HG02840 (cell line): ENCODE results near the gene CHMP4A.
A peak's percentile ranks its signal among the peaks of the same experiment; 100 is the strongest.

Experiments used
- ATAC-seq: cut with Tn5 transposase; IDR thresholded peaks from one replicate; pipeline ENCODE4 v1.9.1; 2021; ENCODE audit warnings: mild to moderate bottlenecking, moderate library complexity, moderate number of reproducible peaks; ENCODE audit not compliant: unreplicated experiment, low FRiP score

Gene CHMP4A

DNA sequence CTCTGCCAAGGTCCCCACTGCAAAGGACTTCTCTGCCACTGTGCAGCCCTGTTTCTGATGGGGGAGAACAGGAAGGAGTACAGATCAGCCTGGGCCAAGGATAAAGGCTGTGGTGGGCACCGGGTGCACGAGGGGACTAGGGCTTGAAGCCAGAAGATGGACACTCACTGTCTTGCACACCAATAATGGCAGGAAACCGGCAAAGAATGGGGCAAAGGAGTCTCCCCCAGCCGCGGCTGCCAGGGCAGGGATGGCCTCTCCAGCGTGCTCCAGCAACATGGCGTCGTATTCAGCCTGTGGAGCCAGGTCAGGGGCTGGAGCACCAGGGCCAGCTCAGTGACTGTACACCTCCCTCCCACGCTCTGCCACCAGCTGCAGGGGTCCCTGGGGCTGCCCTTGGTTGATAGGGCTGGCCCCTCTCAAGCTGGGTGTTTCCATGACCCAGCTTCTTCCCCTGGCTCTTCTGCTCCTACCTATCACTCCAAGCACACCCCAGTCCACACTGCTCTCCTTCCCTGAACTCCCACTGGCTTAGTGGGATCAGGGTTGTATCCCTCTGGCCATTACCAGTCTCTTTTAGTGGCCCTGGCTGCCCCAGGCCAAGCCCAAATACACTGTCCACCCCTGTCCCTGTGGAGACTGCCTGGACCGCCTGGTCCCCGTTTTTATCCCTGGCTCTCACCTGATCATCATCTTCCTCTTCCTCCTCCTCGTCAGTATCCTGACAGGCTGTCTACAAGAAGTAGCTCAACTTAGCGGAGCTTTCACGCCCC is 31.0 kb downstream of the CHMP4A start:
- no peak for ATAC-seq

DNA sequence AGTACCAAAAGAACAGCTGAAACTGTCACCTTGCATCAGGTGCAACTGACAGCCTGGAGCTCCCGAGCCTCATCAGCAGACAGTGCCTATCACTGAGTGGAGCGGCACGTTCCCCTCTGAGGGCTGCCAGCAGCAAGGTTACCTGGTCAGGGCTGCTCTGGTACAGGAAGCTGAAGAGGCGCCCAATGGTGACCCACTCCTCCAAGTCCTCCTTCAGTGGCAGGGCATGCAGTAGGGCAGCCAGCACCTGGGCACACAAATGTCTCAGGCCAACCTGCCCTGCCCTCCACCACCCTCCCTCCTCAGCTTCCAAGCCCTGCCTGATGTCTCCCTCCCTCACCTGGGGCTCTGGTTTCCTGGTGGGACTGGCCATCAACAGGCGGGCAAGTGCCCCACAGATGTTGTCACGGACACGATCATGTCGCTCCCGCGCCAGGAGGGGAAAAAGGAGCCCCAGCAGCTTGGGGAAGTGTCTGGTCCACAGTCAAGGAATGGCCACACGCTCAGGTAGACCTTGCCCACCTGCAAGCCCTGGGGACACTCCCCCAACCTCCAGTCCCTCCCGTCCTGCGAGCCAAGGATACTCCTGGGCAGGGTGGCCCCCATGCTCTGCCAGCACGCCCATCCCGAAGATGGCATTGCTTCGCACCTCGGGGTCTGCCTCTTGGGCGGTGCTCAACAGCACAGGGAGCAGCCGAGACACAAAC is 31.8 kb downstream of the CHMP4A start:
- no peak for ATAC-seq

DNA sequence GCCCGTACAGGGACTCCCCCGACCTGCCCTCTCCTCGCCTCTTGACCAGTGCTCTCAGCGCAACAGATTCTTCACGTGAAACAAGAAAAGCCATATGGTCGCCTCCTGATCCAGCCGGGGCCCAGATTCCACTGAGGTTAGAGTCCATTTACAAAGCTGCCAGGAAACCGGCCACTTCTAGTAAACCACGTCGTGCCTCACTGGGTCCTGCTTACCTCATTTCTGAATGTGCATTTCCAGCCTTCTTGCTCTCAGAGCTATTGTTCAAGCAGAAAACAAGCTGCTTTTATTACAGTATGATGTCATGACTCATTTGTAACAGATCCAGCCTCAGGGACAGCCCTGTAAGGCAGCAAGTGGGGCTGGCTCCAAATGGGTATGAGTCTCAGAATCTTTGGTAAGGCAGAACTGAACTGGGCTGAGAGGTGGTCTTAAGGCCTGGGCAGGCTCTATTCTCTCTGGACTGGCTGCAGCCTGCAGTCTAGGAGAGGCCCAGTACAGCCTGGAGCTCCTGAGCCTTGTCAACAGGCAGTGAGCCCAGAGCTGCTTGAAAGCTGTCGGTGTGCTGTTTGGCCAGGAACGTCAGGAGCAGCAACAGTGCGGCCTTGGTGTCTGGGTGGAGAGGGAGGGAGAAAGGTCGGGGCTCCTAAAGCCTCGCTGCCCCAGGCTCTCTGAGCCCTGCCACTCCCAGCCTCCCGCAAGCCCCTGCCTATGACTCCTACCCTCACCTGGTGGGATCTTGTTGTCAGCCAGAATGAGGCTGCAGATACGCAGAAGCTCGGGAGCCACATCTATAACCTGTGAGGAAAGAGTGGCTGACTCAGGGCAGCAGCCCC is 33.1 kb downstream of the CHMP4A start:
- ATAC-seq = no peak

DNA sequence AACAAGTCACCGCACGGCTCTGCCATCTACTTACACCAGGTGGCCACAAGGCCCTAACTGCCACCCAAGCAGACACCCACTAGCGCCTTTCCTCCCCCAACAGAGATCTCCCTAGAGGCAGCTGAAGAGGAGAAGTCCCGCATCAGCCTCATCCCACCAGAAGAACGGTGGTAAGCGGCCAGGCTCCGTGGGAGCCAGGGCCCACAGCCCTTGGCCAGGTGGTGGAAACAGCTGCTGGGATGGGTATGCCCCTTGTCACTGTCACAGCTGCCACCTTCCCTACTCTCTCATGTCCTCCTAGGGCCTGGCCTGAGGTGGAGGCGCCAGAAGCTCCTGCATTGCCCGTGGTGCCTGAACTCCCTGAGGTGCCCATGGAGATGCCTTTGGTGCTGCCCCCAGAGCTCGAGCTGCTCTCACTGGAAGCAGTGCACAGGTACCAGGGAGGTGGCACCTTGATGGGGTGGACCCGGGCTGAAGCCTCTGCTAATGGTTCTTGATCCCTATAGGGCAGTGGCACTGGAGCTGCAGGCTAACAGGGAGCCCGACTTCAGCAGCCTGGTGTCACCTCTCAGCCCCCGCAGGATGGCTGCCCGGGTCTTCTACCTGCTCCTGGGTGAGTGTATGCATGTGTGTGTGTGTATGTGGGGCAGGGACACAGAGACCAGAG is 33.9 kb downstream of the CHMP4A start:
- no peak for ATAC-seq

DNA sequence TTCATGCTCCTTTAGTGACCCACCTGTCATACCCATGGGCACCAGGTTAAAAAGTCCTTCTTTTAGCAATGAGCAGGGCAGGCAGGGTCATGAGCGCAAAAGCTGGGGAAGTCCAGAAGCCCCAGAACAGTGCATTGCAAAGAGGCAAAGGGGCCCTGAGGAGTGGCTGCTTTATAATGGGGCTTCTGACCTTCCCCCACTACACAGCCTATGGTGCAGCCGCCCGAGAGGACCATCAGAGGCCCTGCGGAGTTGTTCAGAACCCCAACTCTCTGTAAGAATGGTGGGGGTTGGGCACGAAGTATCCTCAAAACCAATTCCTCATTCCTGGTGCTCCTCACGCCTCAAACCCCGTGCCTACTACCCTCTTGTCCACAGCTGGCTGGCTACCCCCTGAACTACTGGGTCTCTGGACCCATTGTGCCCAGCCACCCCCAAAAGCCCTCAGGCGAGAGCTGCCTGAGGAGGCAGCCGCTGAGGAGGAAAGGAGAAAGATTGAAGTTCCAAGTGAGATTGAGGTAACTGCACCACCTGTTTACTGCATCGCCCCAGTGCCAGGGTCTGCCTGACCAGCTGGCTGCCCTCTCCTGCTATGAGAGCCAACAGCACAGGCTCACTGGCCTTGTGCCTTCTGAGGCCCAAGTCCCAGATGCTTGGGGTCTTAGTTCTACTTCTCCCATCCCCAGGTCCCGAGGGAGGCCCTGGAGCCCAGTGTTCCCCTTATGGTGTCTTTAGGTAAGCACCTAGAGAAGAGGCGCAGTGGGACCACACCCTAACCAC is 34.7 kb downstream of the CHMP4A start:
- ATAC-seq = no peak

DNA sequence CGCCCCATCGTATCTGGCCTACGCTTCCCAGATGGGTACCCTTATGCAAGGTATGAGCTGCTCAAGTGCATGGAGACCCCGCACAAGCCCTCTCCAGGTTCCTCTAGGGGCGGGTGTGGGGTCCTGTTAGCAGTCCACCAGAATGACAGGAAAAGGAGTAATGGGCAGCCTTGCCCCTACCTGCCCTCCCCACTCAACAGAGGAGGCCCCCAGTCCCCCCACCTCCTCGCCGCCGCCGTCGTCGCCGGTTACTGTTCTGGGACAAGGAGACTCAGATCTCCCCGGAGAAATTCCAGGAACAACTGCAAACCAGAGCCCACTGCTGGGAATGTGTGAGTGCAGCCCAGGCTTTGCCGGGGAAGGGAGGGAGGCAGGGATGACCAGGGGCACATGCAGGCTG is 35.4 kb downstream of the CHMP4A start:
- no peak for ATAC-seq

DNA sequence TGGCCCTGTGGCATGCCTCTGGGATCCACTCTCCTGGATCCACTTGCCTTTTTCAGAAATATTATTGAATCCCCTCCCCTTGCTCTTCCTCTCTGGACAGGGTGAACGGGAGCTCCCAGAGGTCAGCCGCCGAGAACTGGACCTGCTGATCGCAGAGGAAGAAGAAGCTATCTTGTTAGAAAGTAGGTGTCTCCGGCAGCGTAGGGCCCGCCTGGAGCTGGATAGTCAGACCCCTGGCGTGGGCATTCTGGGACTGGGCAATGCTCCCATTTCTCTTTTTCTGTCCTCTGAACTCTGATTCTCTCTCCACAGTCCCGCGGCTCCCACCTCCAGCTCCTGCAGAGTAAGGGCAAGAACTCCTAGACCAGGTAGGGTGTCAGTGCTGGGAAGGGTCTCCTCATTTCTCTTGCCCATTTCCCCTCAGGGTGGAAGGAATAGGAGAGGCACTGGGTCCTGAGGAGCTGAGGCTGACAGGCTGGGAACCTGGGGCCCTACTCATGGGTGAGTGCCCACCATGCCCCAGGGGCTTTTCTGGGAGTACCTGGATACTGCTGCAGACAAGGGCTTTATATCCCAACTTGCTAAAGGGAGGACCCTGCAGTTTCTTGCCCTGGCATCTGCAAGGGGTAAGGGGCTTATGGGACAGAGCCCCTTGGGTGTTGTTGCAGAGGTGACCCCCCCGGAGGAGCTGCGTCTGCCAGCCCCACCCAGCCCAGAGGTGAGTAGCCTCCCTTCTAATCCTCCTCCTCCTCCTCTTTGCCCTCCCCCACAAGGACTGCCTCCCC is 36.1 kb downstream of the CHMP4A start:
- ATAC-seq = no peak

DNA sequence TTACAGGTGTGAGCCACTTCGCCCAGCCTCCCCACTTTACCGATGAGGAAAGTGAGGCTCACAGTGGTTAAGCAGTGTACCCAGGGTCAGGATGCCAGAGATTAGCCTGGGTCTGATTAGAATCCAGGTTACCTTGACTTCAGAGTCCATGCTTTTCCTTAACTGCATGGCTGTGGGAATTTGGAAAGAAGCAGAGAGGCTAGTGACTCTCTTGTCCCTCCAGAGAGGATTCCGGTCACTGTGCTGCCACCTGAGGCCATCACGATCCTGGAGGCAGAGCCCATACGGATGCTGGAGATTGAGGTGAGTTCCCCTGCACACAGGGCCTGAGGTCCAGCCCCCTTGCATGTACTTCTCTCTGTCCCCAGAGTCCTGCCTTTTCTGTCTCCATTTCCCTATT is 36.7 kb downstream of the CHMP4A start:
- no peak for ATAC-seq

DNA sequence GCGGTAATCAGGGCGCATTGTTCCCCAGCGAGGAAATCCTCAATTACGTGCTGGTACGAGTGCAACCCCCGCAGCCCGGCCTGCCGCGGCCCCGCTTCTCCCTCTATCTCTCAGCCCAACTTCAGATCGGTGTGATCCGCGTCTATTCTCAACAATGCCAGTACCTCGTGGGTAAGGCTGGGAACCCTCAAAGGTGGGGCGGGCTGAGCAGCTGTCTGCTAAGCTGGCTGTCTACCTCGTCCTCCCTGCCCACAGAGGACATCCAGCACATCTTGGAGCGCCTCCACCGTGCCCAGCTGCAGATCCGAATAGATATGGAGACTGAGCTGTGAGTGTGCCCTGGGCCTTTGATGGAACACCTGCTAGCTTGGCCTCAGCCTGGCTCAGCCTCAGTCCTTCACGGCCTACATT is 40.4 kb downstream of the CHMP4A start:
- ATAC-seq = no peak

DNA sequence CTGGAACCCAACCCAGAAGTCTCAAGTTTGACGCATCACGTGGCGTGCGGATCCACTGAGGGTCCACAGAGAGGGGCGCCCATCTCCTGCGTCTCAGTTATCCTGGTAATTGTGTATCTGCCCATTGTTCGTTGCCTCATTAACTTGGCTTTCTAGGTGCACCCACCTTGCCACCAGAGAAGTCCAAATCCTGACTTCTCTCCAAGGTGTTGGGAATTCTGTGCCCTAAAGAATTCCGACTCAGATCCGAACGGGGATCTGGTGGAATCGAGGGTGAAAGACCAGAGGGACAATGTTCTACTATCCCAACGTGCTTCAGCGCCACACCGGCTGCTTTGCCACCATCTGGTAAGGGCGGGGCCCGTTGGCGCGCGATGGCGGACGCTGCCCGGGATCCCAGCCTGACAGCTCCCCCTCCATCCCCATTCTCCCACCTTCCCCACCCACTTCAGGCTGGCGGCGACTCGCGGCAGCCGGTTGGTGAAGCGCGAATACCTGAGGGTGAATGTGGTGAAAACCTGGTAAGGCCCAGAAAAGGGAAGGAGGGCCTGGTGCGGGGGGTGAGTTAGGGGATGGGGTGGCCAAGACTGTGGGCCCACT is 40.9 kb downstream of the CHMP4A start:
- no peak for ATAC-seq

DNA sequence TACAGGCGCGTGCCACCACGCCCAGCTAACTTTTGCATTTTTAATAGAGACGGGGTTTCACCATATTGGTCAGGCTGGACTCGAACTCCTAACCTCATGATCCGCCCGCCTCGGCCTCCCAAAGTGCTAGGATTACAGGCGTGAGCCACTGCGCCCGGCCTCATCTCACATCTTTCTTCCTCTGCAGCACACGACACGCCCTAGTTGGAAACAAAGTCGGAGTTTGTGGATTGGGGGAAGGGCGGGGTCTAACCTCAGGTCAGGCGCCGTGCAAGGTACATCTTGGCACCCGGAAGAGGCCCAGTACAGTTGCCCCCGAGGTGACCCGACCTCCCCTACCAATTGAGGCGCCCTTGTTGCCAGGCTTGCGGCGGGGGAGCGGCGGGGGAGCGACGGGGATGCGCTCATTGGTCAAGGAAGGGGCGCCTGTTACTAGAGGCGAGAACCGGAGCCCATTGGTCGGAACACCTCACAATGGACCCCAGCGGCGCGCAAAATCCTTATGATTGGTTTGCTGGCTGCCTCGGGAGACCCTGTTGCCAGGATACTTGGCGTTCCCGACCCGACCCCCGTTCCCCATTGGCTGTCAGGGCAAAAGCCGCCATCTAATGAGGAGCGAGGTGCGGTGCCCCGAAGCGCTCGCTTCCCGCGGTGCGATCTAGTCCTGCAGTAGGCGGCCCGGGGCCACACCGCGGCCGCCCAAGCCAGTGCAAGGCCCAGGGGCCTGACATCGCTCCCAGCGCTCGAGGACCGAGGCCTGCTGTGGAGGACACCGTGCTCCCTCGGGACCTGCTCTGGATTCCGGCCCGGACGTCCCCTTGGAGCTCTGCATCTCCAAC is 41.6 kb downstream of the CHMP4A start, which contains the start of gene REC8:
TSS of gene REC8 (plus strand) at position 659 of the 839 bp plus-strand sequence. CDS start 473 bp downstream, outside the sequence.
- ATAC-seq = peak; percentile 69

DNA sequence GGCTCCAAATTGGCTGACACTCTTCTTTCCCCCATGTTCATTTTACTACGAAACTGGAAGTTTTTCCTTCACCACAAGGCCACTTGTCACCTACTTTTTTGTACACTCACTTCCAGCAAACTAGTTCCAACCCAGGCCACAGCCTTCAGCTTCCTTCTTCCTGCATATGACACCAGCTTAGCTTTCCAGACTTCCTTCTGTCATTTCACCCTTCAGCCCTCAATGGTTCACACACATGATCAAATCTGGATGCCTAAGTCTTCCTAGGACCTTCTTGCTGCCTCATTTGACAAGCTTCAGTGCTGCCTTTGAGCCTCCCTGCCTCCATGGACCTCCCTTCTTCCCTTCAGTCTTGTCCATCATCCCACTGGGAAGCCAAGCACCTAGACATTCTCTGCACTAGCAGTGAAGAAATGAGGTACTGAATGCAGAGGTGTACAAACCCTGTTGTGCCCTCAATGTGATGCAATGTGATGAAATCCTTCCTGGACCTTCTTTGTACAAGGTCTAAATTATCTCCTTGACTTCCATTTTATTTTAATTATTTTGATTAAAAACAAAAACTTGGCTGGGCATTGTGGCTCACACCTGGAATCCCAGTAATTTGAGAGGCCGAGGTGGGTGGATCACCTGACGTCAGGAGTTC is 45.7 kb downstream of the CHMP4A start:
- no peak for ATAC-seq

DNA sequence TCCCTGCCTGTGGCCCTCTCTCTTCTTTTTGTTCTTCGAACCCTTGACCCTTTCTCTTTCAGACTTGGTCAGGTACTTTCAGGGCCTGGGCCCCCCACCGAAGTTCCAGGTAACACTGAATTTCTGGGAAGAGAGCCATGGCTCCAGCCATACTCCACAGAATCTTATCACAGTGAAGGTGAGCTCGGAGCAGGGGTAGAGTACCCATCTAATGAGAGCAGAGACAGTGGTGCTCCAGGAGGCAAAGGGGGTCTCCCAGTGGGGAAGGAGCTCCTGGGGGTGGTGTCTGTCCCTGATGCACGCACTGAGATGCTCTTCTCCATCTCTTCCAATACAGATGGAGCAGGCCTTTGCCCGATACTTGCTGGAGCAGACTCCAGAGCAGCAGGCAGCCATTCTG is 47.5 kb downstream of the CHMP4A start:
- no peak for ATAC-seq

DNA sequence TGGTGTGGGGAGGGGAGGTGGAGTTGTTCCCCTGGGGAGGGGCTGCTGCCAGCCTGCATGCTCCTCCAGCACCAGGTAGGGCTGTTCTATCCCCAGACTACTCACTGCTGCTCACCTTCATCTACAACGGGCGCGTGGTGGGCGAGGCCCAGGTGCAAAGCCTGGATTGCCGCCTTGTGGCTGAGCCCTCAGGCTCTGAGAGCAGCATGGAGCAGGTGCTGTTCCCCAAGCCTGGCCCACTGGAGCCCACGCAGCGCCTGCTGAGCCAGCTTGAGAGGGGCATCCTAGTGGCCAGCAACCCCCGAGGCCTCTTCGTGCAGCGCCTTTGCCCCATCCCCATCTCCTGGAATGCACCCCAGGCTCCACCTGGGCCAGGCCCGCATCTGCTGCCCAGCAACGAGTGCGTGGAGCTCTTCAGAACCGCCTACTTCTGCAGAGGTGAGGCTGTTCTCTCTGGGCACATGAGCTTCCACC is 48.7 kb downstream of the CHMP4A start:
- no peak for ATAC-seq

DNA sequence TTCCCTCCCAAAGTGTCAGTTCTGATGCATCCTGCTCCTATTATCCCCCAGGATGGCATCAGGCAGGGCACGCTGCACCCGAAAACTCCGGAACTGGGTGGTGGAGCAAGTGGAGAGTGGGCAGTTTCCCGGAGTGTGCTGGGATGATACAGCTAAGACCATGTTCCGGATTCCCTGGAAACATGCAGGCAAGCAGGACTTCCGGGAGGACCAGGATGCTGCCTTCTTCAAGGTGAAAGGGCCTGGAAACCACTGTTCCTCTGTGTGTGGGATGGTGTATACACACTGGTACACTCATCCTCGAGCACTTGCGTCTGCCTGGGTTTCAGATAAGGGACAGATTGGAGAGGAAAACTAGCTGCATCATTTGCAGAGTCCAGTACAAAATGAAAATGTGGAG is 51.2 kb downstream of the CHMP4A start:
- no peak for ATAC-seq

DNA sequence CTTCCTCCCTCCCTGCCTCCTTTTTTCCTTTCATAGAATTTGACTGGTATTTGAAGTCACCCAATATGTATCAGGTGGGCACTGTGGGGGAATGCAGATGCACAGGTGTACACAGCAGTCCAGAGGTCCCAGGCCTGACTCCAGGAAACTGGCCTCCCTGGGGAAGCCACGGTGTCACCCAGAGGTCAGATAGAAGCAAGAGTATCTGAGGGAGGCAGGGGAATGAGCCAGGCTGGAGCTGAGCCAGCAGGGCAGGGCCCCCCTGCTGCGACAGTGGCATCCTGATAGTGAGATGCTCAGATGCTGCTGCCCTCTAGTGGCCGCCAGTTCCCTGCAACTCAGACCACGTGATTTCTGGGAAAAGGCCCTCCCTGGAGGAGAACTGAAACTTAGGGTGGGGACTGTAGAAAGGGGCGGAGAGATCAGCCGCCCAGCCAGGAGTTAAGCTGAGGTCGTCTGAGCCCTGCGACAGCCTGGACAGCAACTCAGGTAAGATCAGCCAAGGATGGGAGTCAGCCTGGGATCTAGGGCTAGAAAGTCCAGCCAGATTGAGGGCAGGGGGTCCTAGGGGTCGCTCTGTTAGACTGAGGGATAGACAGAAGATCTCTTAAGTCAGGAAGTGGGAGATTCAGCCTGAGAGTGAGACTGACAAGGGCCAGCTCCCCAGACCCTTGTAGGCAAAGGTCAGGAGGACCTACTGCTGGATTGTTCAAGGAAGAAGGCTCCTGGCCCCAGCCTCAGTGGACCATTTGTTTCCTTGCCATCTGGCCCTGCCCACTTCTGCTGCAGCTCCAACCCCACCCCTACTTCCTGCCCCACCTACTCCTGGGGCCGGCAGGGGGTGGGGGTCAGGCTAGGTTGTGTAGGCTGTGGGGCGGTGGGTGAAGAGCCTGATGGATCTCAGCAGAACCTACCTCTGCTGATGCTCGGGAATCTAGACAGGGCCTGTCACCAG is 52.2 kb downstream of the CHMP4A start, which contains the start of gene IRF9:
TSS of gene IRF9 (plus strand) at position 416 of the 955 bp plus-strand sequence. CDS start 880 bp downstream, outside the sequence.
- peak; percentile 76 for ATAC-seq
